Stimulated activated CD8-positive, alpha-beta memory T cell treated with anti-CD3 and anti-CD28 coated beads, Interleukin-7, amount 100 ng/mL, for 48 hours (primary cell): ENCODE results near the gene CHD6.

Experiments
- DNase-seq, 2 donors: peaks; one replicate each; pipeline ENCODE4 v3.0.0-alpha.2; 2020; ENCODE audit warnings: low read depth in 1 of 2; ENCODE audit errors: extremely low read depth in 1 of 2

Gene CHD6

DNA sequence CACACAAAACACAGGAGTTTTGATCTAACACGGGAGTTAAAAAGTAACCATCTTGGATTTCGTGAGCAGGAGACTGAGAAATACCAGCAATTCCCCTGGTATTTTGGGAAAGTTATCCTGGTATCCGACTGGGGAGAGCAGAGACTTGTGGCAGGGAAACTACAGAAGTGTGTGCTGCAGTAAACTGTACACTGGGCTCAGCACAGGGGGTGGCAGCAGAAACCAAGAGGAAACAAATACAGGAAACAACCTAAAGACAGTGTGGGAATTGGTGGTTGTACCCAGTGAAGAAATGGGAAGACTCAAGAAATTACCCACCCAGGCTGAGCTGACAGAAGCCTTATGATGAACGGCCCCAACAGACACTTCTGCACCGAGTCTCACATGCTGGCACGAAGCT lies 109.8 kb downstream of the CHD6 start:
- DNase-seq = no peak

DNA sequence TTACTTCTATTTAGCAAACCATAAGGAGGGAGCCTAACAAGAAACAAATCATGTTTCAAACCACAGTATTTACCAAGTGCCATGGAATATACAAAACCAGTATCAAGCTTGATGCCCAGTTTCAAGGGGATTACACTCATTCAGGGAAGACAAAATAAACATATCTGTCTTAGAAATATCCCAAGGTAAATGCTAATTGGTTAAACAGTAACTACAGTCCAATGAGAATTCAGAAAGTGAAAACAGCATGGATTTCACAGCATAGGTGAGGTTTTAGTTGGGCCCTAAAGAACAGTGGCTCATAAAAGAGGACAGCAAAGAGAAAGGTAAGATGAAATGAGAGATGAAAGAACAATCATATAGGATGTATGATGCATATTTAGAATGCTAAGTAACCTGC lies 110.3 kb downstream of the CHD6 start:
- DNase-seq = no peak

DNA sequence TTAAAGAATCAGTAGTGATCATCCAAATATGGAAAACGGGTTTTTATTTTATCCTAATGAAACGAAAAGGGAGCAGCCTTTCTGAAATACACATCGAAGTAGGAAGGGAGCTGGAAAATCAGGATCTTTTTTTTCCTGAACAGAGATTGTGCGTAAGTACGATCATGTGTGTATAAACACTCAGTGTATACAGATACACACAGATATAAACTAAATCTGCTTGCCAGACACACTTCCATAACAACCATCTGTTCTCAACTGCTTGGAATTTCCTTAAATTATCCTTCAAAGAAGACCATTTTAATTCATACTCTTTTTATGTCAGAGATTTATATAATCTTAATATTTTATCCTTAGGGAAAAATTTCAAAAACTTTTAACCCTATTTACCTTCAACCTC lies 110.7 kb downstream of the CHD6 start:
- DNase-seq = no peak

DNA sequence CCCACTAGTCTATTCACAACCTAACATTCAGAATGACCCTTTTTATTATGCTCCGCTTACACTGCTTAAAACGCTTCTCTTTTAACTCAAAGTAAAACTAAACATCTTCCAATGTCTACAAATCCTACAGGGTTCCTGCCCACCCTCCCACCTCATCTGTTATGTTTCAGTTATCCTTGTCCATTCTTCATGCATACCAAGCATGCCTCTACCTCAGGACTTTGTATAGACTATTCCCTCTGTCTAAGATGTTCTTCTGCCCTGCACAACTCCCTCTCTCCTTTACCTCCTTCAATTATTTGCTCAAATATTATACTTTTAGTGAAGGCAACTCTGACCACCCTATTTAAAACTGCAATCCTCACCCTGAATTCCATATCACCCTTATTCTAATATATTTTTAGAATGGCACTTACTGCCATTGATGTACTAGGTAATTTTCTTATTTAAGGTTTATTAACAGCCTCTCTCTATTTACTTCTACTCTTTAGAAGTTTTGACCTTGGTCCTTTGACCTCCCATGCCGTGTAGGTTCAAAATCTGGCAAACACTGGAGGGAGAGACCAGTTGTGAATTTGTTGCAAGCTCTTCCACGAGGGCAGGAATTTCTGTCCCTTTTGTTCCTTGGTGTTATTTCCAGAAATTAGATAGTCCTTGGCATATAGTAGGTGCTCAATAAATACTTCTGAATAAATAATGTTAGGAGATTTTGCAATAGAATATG lies 111.8 kb downstream of the CHD6 start:
- DNase-seq = no peak

DNA sequence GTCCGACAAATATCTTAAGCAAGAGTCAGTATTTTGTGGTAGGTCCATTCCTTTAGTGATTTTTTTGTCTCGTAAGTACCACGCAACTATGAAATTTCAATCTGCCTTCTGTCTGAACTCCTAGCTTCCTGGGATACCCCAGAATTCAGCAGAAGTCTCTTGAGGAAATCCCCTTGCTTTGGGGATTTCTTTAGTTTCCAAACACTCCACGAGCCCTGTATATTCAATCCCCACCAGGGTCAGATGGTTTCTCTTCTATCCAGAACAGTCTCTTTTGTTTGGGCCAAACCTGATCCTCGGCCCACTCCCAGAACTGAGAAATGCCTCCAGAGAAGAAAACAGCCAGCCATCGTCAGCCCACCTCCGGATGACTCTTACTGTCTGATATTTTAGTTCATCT lies 113.0 kb downstream of the CHD6 start:
- no peak for DNase-seq

DNA sequence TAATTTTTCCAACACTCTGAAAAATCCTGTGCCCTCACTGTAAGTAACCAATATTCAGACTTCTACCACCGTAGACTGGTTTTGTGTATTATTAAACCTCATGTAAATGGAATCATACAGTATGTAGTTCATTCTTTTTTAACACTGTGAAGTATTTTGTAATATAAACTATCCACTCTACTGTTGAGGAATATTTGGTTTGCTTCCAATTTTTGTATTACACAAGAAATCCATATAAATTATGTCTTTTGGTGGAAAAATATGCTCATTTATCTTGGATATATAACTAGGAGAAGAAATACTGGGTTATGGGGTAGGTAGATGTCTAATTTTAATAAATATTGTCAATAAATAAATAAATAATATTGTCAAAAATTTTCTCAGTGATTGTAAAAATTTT lies 116.8 kb downstream of the CHD6 start:
- DNase-seq = no peak

DNA sequence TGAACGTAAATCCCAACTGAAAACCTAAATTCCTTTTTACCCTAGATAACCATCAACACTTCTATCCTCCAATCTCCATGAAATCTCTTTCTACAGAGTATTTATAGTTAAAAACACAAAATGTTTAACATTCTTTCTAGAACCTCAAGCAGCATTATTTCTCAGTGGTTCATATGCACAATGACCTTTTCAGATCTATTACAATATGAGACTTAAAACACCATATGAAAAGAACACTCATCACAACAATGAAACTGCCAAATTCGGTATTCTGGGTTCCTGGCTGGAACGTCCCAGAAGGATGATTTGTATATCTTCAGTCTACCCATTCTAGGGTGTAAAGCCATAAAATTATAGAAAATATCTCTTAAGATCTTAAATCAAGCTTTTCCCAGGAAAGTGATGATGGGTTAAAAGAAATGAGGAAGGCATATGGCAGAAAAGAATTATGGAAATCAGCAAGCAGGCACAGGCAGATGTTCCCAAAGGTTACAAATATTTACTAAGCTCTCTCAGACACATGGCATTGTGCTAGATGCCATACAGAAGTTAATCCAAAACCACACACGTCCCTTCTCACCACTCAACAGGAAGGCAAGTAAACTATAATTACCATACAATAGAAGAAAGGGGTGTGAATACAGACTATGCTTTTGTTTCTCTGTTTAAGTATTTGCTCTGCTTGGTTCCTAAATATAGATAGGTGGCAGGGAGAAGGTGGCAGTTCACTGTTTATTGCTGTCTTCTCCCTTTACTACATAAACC lies 118.0 kb downstream of the CHD6 start:
- DNase-seq = no peak

DNA sequence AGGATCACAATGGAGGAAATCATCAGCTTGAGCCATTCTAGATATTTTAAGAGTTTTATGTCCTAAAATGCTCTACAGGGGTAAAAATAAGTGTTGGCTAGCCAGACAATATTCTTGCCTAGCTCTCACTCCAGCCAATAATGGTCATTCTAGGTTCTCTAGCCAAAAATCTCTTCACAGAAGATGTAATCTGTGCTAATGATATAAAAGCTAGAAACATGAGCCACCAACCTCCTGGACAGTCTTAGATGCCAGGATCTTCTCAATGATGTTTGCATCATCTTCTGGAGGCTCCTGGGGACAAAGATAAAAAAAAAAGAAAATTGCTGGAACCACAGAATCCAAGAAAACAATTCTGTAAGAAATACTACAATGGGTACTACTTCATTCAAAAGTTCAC lies 119.1 kb downstream of the CHD6 start:
- DNase-seq = no peak

DNA sequence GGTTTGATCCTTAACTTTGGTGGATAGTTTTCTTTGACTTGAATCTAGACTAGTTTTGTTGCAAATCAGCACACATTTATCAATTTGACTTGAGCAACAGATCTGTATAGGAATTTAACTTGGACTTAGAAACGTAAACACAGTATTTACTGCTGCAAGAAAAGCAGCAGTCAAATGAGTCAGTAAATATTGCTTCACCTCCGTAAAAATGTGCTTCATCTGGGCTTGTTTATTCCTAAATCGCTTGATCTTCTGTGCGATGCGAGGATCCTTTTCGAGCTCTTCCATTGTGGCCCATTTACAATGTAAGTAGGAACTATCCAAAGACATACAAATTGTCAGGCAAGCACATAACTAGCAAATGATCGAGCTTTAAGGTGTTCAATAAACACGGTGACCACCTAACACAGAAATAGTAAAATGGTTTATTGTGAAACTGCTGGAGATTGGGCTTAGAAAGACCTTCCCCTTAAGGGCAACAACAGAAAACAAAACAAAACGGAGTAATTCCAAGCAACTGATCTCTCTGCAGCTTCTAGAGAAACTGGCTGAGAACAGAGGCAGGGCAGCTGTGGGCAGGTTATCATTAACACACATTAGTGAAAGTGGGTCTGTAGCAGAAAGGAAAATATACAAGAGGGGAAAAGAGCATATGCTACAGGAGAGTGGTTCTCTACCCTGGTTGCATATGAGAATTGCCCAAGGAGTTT lies 120.8 kb downstream of the CHD6 start:
- no peak for DNase-seq

DNA sequence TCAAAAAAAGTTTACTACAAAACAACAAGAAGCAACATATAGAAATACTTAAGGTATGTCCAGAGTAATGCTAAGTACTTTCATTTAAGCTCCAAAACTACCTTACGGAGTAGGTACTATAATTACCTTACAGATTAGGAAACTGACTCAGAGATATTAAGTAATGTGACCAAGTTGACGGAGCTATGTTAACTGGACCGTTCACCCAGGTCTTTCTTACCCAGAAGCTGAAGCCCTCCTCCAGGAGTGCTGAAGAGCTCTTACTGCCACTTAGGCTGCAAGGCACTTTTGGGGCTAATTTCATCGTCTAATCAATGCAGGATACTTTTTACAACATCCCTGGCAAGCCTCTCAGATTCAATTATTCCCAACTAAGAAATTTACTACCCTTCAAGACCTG lies 123.7 kb downstream of the CHD6 start:
- no peak for DNase-seq

DNA sequence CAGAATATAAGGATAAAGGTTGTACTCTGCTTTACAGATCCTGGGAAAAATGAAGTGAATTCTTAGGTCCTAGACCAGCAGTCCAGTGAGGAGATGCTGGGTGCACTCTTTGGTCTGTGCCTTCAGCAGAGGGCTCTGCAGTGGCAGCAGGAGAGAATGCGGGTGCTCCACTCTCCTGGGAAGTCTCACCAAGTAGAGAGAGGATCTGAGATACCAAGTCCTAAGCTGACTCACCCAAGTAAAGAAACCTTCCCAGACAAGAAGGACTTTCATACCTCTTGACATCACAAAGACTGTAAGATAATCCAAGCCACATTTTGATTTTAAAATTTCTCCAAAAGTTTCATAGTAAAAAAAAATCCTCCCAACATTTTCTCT lies 134.6 kb downstream of the CHD6 start:
- DNase-seq = no peak

DNA sequence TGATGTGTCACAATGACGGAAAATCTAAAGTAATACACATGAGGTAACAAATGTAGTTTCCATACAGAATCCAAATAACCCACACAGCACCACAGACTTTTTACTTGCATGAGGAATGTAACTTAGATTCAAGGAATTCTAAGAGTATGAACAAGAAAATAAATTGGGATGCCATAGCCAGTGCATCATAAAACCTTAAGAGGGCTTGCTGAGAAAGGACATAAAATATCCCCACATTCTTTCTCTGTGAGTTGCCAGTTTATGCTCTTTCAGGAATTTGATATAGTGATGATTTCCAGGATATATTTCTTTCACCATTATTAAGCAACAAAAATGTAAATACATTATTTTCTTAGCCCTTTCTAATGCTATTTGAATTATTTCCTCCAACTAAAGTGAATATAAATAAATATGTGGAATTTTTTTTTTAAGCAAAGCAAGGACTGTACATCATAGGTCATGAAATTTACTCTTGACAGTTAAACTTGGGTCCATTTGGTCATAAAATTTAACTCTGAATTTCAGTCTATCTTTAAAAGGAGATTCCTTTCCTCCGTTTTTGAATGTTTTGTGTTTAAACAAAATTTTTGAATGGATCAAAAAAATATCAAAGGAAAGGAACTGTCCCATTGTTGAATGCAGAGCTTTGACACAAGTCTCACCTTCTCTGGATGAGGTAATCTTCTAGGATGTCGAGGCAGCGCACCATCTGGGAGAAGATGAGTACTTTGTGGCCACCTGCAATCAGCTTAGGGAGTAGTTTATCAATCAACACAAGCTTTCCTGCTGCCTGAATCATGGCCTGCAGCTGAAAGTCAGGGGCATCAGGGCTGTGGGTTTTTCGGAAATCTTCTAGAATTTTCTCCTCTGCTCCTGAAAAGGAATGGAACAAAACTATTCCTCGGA lies 135.3 kb downstream of the CHD6 start:
- no peak for DNase-seq

DNA sequence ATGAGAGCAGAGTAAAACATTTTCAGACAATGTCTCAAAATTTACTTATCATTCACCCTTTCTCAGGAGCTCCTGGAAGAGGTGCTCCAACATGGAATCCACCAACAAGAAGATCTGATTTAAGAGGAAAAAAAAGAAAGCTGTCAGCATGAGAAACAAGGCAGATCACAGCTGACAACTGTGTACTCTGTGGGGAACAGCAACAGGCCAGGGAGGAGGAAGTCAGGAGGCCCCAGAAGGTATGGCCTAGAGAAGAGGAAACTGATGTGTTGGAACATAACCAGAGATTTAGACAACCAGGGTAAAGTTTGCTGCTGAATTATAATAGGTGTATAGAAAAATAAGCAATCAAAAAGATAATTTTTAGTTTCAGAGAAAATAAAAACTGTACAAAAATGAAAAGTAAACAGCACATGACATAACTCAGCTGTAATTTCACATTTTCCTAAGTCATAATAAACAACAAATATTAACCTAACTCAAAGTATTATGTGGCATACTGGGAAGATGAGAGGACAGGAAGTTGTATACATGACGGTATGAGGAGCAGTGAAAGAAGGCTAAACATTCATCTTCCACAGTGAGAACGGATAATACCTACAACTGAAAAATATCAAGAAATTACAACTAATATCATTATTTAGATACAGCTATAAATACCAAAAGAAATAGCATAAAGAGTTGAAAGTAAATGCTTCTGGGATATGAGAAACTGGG lies 138.0 kb downstream of the CHD6 start:
- DNase-seq = no peak

DNA sequence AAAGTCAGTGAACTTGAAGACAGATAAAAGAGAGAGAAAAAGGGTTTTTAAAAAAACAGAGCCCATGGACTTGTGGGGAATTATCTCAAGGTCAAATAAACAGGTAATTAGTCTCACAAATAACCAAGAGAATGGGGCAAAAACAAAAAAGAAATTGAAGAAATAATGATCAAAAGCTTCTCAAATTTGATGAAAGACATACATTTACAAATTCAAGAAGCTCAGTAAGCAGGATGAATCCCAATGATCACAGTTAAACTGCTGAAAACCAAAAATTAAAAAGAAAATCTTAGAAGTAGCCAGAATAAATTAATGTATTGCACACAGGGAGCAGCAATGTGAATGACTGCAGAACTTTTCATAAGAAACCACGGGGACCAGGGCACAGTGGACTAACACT lies 139.1 kb downstream of the CHD6 start:
- no peak for DNase-seq

DNA sequence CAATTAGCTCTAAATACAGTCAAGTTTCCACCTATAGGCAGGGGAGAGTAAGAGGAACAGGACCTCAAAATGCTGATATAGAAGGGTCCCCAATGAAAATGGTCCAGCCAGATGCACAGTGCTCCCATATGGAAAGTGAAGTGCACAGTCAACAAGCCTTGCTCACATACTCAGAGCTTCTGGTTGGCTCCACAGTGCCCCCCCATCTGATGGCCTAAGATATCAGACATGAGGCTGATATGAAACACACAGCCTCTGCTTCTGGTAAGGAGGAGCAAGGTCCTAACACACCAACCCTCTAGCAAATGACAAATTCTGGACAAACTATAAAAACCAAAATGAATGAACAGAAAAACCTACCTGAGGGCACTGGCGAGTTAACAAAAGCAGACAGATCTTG lies 140.2 kb downstream of the CHD6 start:
- DNase-seq = no peak

DNA sequence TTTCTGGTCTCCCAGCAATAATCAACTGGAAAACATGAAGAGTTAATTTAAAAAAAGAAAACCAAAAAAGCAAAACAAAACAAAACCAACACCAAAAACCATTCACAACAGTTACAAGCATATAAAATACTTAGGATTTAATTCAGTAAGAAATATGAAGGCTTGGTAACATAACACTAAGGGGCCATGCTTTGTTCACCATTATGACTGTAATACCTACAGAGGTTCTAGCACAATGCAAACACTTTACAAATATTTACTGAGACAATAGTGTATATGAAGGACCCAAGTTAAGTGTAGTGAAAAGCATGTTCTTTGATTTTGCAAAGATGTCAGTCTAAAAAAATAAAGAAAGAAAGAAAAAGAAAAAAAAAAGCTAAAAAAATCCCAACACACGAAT lies 141.7 kb downstream of the CHD6 start:
- no peak for DNase-seq

DNA sequence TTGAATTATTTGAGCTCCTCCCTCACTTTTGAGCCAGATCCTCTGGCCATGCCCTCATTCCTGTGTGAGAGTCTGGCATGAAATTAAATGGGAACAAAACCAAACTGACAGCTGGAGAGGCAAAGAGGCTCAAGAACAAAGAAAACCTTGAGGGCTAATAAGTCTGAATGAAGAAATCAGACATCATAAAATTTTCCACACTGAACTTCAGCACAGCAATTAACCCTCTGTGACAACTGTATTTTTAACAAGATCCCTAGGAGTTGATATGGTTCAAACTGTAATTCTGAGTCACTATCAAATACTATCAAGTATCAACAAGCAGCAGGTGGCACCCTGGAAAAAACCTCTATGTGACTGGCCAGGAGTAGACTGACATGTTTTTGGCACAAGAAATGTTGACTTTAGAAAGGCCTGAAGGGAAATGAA lies 142.2 kb downstream of the CHD6 start:
- no peak for DNase-seq

DNA sequence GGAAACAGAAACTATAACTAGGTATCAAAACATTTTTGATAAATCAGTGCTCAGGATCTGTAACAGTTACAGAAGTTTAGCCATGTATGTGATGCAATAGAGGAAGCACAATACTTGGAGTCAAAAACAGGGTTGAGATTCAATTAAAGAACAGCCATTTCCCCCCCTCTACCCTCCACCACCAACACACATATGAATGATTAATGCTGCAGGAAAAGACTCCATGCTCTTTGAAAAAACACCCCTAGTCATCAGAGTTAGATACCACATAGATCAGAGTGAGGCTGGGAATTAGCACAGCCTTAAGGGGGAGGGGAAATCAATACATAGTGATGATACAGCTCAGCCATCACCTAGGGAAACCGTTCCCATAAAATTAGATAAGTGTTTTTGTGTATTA lies 142.7 kb downstream of the CHD6 start:
- no peak for DNase-seq

DNA sequence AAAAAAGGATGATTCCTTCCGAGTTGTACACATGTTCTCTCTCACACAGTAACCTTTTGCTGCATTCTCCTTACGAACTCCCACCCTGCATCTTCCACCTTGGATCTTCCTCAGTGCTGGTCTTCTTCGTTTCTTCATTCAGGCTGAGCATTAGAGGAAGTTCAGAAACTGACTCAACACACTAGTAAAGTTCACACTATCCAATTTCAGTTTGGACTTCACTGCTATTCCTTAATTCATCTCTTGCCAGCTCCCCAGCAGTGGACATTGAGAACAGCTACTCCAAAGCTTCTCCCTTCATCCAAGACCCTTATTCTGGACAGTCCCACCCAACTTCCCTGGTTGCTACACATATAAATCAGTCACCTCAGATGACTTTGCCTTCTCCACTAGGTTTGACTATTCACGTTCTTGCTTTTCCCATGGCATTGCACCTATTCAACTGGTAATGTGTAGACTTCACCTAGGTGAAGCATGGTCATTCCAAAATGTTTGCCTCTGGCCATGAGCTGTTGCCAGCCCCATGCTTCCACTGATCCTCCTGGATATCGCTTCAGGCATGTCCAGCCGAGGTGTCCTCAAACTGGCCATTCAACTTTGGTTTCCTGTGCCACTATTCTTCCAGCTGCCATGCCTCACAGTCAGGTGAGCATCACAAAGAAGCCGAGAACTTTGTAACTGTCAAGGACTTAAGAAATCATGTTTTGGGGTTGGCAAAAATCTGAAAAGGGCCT lies 147.6 kb downstream of the CHD6 start:
- DNase-seq = no peak

DNA sequence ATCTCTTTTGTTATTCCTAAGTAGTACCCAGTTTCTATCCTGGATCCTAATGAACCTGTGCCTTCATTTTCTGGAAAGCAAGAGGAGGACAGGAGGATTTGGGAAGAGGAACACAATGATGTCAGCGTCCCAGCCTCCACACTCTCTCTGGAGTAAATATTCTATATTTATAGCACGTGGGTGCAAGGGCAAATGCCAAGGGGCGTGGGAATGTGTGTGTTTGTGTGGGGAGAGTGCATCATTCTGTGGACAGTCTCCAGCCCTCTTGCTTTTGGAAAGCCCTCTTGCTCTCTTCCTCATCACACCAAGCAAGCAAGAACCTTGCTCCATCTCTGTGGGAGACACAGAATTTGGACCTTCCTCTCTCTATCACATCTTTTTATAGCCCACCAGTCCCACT lies 148.3 kb downstream of the CHD6 start:
- DNase-seq = no peak
